ENCODE data around the gene DENR. TPM values are rescaled to one million over a fixed set of nuclear protein-coding genes. Genes with fewer than 3 reads are reported as not detected.
"Not testable (repeated sequence)": the region's sequence is repeated elsewhere in the genome, so short reads cannot be mapped to it uniquely, and the experiment has no call there.

The DENR gene
- polyA plus RNA-seq, 1 donor = 110 TPM

DNA sequence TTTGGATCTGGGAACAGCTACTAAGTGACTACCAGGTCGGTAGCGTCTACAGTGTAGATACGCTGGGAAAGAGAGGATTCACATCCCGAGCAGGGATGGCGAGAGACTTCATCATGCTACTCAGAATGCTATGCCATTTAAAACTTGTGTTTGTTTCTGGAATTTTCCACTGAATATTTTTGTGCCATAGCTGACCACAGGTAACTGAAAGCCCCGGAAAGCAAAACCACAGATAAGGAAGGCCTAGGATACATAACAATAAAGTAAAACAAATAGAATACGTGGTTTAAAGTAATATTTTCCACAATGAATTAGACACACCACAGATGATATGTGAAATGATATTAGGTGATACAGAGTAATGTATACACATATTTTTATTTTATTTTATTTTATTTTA, 14.1 kb upstream of the DENR start:
- DNase-seq = no peak

DNA sequence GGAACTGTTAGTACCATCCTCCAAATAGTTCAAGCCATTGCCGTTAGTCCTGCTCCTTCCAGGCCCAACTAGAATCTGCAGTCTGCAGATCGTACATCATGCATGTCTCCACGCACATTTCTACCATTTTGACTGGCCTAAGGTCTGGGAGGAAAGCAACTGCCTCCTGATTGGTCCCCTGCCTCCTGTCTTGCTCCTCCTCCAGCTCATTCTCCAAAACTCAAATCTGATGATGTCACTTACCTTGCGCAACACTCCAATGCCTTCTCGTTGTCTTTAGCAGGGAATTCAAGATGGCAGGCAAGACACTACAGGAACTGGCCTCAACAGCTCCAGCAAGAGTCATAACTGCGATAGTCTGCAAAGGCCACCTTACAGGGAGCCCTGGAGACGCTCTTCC, 12.3 kb upstream of the DENR start:
- DNase-seq = no peak

DNA sequence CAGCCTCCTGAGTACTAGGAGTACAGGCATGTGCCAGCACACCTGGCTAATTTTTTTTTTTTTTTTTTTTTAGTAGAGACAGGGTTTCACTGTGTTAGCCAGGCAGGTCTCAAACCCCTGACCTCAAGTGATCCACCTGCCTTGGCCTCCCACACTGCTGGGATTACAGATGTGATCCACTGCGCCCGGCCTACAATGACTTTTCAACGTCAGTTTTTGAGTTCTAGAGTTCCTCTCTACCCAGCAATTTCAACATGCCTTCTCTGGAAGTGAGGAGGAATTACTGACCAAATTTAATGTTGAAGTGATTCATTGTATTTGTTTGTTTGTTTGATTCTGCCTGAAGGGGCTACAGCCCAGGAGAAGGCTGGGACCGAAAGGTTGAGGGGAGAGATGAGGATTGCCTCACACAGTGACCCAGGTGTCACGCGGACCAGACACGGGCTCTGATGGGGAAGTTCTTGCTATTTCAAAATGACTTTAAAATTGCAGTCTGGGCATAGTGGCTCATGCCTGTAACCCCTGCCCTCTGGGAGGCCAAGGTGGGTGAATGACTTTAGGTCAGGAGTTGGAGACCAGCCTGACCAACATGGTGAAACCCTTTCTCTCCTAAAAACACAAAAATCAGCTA, 8.6 kb upstream of the DENR start:
- DNase-seq = no peak

DNA sequence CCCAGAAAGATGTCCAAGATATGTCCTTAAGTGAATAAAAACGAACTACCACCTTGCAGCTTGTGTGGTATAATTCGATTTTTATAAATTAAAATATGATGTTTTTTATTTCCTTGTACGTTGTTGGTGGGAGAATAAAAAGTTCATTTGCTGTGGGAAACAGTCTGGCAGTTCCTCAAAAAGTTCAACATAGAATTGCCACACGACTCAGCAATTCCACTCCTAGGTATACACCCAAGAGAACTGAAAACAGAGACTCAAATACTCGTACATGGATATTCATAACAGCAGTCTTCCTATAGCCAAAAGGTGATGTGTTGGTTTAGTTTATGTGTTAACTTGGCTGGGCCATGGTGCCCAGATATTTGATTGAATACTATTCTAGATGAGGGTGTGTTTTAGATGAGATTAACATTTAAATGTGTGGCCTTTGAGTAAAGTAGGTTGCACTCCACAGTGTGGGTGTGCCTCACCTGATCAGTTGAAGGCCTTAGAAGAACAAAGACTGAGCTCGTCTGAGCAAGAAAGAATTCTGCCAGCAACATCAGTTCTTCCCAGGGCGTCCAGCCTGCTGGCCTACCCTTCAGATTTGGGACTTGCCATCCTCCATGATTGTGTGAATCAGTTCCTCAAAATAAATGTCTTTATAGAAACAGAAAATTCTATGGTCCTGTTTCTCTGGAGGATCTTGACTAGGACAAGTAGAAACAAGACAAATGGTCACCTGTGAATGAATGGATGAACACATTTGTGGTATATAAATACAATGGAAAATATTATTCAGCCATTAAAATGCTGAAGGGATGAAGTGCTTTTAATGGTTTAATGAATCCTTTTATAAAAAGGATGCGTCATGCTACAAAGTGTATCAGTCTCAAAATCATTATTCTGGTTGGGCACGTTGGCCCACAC, 5.1 kb upstream of the DENR start:
- no peak for DNase-seq

DNA sequence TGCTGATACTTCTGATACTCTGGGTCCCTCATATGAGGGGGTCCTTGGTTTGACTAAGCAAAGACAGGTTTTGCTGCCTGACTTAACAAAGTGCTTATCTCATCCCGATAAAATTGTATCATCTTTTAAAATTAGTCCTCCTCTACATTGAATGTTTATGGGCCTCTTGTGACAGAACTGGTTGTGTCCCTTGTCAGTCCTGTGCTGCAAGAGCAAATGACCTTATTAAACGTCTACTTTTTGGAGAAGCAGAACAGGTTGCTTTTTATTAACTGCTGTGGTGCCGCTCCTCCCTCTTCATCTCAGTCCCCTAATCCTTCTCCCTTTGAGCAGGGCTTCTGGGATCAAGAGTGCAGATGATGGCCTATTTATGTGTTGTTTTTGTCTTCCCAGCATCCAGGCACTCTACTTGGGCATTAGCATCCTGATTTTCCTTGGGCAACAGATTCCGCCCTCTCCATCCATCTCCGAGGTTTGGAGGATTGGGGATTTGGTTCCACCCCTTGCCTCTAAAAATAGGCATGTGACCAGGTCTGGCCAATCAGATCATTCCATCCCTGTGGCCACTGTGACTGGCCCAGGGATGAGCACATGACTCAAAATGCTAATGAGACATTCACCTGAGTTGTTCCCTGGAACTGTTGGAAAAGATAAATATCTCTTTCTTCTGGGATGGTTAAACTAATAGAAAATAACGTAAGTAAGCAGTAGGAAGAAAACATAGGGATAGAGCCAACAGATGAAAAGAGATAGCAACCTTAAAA, 2.9 kb upstream of the DENR start:
- DNase-seq = no peak

DNA sequence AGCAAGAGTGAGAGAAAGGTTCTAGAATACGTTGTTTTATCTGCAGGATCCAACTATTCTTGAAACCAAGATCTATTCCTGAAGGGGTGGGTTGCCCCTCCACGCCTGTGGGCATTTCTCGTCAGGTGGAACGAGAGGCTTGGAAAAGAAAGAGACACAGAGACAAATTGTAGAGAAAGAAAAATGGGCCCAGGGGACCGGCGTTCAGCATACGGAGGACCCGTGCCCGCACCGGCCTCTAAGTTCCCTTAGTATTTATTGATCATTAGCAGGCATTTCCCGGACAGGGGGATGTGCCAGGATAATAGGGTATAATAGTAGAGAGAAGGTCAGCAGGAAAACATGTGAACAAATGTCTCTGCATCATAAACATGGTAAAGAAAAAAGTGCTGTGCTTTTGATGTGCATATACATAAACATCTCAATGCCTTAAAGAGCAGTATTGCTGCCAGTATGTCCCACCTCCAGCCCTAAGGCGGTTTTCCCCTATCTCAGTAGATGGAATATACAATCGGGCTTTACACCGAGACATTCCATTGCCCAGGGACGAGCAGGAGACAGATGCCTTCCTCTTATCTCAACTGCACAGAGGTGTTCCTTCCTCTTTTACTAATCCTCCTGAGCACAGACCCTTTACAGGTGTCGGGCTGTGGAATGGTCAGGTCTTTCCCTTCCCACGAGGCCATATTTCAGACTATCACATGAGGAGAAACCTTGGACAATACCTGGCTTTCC, 1.7 kb upstream of the DENR start:
- DNase-seq = not testable (repeated sequence)

DNA sequence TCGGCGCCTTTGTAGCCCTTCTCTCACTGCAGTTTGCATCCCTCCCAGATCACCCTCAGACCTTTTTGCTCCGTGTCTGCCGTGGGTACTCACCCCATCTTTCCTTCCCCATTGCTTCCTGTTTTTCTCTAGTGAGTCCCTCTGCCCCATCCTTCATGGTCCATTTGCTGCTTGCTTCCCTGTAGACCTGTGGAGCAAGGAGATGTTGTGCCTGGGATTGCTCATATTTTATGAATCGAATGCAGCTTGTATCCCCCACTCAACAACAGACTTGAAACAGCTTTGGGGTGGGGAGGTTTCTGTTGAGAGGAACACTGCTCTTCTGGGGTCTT, 661 bp downstream of the DENR start:
- DNase-seq = no peak

DNA sequence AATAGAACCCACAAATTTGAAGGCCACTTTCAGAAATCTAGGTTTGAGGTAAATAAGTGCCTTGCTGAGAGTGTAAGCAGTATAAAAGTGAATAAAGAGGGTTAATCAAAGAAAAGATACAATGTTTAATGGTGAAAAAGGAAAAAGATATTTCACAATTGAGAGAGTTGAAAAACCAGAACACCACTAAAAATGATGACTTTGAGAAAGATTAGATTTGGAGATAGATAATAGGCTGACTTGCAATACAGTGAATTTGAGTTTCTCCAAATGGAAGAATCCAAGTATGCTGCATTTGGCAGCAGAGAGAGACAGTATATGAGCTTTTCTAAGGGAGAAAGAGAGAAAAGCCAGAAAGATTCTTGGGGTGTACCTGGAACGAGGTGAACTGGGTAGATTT, 2.2 kb downstream of the DENR start:
- no peak for DNase-seq

DNA sequence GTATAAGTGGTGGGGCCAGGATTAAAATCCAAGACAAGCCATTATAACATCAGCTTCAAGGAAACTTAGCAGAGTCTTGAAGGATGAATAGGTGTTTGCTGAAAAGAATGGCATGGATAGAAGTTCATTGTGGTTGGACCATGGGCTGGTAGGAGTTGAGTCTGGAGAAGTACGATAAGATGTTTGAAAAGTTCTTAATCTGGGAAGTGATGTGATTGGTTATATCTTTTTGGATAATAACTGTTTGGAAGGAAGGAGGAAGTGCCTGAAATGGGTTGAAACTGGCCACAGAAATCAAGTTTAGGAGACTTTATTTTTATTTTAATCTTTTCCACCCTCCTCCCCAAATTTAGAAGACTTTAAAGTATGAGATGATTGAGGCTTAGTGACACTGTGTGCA, 4.9 kb downstream of the DENR start:
- no peak for DNase-seq

DNA sequence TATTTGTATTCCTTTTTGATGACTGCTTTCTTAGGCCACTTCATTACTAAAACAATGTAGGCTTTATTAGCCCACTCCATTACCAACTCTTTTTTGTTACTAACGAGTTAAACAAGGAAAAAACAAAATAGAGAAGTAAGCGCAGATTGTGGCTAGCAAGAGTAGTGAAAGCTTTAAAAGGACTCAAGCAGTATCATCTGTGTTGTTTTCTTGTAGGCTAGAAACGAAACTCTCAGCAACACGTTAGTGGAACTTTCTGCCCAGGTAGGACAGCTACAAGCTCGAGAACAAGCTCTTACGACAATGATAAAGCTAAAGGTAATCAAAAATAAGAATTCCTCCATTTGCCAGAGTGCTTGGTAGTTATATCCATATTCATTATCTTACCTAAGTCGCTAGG, 32.9 kb downstream of the DENR start:
- no peak for DNase-seq

DNA sequence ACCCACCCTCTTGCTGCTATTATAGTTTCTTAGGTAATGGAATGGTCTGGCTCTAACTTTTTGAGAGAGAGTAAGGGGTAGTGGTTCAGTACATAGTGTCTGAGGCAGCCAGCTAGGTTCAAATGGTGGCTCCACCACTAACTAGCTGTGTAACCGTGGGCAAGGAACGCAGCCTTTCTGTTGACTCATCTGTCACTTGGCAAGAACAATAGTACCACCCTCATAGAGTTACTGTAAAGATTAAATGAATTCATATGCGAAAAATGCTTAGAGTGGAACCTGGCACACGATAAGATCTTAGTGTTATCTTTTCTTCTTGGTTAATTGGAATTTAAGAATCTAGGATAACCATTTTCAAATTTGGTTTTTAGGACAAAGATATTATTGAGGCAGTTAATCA, 35.8 kb downstream of the DENR start:
- no peak for DNase-seq

DNA sequence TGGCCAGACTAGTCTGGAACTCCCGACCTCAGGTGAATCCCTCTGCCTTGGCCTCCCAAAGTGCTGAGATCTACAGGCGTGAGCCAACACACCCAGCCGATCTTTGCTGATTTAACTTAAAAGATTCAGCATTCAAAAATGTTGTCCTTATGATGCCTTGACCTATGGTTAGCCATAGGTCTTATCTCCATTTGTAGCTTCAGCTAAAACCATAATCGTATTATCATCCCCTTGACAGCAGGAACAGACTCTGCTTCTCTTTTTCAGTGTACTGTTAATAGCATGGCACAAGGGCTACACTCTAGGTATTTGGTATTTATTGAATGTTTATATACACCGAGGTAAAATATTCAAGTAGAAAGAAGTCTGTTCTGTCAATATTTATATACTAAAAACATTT, 37.0 kb downstream of the DENR start:
- DNase-seq = no peak

DNA sequence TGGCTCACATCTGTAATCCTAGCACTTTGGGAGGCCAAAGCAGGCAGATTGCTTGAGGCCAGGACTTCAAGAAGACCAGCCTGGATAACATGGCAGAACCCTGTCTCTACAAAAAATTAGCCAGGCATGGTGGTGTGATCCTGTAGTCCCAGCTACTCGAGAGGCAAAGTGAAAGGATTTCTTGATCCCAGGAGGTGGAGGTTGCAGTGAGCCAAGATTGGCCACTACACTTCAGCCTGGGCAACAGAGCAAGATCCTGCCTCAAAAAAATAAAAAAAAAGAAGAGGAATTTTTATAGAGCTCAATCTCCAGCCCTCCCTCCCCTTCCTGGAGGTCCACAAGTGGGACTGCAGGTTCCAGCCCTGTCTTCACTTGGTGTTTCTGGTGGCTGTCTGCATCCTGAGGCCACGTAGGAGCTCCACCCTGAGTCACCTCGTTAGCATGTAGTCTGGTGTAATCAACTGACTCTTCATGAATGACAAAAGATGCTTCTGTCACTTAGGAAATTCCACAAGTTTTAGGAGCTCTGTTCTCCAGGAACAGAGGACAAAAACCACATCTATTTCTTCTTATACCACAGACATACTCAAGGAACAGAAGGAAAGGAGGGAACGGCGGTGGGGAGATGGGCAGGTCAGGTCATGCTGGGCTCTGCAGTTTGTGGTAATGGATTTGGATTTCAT, 37.9 kb downstream of the DENR start:
- no peak for DNase-seq

DNA sequence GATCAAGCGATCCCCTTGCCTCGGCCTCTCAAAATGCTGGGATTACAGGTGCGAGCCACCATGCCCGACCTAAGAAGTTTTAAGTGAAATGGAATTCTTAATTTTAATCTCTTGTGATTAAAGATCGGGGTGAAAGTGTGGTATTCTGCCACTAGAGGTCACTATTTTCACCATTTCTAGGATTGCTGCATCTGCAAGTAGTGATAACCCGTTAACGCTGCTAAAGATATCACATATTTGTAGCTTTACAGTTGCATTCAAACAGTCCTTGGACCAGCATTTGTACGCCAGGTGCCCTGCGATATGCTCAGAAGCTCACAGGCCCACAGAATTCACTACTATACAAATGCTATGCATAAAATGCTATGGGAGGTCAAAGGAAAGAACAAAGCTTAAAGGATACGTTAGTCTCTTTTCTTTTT, 41.1 kb downstream of the DENR start:
- peak; percentile 41 for DNase-seq

DNA sequence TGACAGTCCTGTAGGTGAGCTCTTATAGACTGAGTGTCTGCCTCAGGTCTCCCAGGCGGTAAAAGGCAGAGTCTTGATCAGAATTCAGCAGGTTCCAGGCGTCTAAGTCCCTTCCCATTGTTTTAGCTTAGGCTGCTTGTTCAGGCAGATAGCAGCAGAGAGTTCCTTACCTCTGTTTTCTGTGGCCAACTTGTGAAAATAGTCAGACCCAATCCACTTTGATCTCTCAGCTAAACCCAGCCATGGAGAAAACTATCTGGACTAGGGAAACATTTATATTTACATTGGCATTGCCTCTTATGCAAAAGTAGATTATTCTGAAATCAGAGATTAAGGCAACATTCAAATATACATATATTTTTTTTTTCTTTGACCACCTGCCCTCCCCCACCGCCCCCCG, 43.2 kb downstream of the DENR start:
- DNase-seq = no peak

DNA sequence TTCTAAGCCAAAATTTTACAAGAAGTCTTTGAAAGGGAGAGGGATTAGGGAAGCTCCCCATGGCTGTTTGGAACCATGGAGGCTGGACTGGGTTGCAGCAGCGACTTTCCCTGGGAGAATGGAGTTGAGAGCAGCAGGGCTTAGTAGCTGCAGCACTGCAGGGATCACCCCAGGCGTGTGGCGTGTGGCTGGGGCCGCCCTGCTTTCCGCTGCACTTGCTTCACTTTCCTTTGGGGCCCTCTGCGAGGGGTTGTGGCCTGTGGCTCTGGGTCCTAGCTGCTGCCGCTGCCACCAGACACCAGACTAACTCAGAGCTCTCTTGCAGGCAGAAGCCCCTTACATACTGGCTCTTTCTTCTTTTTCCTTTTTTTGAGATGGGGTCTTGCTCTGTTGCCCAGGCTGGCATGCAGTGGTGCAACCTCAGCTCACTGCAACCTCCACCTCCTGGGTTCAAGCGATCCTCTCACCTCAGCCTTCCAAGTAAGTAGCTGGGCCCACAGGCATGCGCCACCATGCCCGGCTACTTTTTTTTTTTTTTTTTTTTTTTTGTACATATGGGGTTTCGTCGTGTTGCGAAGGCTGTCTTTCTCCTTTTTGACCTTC, 47.1 kb downstream of the DENR start:
- DNase-seq = no peak

DNA sequence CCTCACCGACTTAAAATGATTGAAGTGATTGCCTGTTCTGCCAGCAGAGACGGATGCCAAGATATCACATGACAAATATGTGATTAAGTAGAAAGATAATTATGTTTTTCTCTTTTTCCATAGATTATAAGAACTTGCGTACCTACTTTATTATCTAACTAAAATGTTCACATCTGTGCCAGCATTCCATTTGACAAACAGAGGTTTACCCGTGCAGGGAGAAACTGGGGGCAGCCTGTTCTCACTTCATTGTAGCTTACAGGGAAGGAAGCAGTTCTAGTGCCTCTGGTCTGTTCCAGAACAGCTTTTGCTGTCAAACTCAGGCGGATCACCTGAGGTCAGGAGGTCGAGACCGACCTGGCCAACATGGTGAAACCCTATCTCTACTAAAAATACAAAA, 51.3 kb downstream of the DENR start:
- no peak for DNase-seq

DNA sequence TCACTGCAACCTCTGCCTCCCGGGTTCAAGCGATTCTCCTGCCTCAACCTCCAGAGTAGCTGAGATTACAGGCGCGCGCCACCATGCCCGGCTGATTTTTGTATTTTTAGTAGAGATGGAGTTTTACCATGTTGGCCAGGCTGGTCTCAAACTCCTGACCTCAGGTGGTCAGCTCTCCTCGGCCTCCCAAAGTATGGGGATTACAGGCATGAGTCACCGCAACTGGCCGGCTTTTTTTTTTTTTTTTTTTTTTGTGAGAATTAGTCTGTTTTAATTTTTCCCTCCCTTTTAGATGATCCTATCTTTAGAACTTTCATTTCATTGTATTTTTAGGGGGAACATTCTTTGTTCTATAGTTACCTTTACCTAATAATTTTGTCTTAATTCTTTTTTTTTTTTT, 52.3 kb downstream of the DENR start:
- not testable (repeated sequence) for DNase-seq

DNA sequence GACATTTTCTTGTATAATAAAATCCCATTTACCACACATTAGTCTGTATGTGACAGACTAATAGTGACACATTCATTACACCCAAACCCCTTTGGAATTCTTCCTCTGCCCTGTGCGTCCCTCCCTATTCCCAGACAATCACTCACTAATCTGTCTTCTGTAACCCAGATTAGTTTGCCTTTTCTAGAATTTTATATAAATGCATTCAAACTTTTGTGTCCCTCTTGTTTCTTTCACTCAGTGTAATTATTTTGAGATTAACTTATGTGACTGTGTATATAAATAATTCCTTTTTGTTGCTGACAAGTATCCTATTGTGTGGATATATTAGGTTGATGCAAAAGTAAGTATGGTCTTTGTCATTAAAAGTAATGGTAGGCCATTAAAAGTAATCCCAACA, 55.0 kb downstream of the DENR start:
- DNase-seq = no peak

DNA sequence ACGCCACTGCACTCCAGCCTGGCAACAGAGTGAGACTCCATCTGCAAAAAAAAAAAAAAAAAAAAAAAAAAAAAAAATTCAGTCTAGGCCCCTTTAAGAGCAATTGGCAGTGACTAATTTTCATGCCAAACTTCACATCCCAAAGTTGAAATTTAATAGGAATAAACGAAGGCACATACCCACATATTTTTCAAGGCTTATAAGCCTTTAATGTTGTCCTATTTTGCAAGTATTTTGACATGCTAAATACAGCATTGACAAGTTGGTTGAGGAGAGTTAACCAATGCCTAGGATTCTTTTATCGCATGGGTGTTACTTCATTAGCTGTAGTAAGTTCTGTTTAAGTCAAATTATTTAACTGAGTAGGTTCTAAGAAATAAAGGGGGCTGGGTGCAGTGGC, 59.2 kb downstream of the DENR start:
- DNase-seq = no peak

DNA sequence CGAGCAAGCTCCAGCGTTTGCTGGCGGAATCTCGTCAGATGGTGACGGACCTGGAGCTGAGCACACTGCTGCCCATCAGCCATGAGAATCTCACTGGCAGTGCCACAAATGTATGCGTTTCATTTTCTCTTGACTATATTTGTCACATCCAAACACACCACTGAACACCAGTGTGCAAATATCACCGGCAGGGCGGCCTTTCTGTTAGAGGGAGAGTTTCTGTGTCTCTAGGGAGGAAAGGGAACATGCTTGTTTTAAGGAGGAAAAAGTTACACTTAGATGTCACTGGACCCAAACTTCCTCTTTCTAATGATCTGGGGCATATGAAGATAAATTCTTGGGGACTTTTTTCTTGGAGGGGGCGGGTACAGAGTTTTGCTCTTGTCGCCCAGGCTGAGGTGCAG, 60.7 kb downstream of the DENR start:
- DNase-seq = no peak
